Measurements from ENCODE around the gene ZIC4.

DNA sequence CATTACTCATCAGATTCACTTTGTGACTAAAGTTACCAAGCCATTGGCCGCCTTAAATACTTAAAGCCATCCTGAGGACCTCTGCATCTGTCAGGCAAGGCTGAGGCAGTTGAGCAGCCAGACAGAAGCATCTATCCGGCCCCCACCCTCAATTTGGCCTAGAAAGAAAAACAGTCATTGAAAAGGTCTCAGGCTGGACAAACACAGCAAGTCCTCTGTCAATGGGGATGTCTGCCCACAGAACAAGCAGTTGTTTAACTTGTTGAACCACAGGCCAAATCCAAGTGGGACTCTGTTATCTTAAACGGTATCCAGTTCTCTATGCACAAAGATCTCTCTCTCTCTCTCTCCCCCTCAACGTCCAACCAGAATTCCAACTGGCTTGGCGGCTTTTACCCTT is 2.8 kb downstream of the ZIC4 start:
- no peak for TF ChIP-seq POLR2A (IDR thresholded peaks at IDR 0.05)
- TF ChIP-seq, protein P1, sequence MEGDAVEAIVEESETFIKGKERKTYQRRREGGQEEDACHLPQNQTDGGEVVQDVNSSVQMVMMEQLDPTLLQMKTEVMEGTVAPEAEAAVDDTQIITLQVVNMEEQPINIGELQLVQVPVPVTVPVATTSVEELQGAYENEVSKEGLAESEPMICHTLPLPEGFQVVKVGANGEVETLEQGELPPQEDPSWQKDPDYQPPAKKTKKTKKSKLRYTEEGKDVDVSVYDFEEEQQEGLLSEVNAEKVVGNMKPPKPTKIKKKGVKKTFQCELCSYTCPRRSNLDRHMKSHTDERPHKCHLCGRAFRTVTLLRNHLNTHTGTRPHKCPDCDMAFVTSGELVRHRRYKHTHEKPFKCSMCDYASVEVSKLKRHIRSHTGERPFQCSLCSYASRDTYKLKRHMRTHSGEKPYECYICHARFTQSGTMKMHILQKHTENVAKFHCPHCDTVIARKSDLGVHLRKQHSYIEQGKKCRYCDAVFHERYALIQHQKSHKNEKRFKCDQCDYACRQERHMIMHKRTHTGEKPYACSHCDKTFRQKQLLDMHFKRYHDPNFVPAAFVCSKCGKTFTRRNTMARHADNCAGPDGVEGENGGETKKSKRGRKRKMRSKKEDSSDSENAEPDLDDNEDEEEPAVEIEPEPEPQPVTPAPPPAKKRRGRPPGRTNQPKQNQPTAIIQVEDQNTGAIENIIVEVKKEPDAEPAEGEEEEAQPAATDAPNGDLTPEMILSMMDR (IDR thresholded peaks at IDR 0.05) = no peak
